ENCODE results near the gene PAX6. TPM values are rescaled to one million over a fixed set of nuclear protein-coding genes. Genes with fewer than 3 reads are reported as not detected.

The PAX6 gene
- polyA plus RNA-seq, 1 of the 3 experiments (the other 2 are of a cell fraction), result not detected

DNA sequence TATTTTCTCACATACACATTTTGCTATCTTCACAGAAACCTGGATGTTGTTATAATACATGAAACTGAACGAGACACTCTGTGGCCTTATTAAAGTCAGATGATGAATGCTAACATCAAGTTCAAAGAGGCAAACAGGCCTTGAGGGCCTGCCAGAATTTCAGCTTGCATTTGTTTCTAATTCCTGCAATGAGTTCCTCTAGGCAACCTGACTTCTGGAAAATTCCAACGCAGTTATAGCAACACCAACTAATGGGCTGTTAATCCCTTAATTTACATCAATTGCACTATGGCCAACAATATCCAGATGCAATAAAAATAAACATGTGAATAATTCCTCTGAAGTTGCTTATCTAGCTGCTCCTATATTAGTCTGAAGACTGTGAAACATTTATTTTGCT lies 19.1 kb downstream of the PAX6 start:
- ChIA-PET CTCF (no interaction called here), POLR2A (no interaction called here)
- Histone ChIP-seq H3K4me1 (ENCODE audit: control insufficient read depth in 1 of 2, insufficient read depth in 2 of 2, low read depth in 1 of 2, low read length in 1 of 2) (no peaks in the 10 kb centered on the region), H3K27me3 (ENCODE audit: insufficient read depth) (peaks cover 13% of the 10 kb centered on the region), H3K36me3 (replicated peaks in 1 of 2; ENCODE audit: control insufficient read depth in 1 of 2, insufficient read depth in 2 of 2, low read length in 1 of 2) (no peaks in the 10 kb centered on the region), H3K9ac (no peak overlapping the region), H2AFZ (ENCODE audit: low read depth) (no peak overlapping the region), H3K9me2 (no peaks in the 10 kb centered on the region), H3K4me2 (no peak overlapping the region), H3K4me3 (ENCODE audit: low read depth in 2 of 2, low read length in 1 of 2) (no peak overlapping the region), H3K9me3 (no peaks in the 10 kb centered on the region), H4K20me1 (ENCODE audit: insufficient read depth) (no peaks in the 10 kb centered on the region), H3K27ac (ENCODE audit: low read depth in 2 of 2, low read length in 1 of 2) (no peak overlapping the region), H3K79me2 (ENCODE audit: insufficient read depth) (no peaks in the 10 kb centered on the region), H3F3A (replicated peaks; ENCODE audit: insufficient read depth) (no peaks in the 10 kb centered on the region)
- DNase-seq, result no peak
- TF ChIP-seq NRF1 (IDR thresholded peaks at IDR 0.05; ENCODE audit: low read depth, low read length), result no peak
- no peak for TF ChIP-seq RXRA (IDR thresholded peaks at IDR 0.05; ENCODE audit: borderline replicate concordance, low read depth)
- TF ChIP-seq MEF2A (IDR thresholded peaks at IDR 0.05; ENCODE audit: borderline replicate concordance, low read depth), result no peak
- TF ChIP-seq, protein P1, sequence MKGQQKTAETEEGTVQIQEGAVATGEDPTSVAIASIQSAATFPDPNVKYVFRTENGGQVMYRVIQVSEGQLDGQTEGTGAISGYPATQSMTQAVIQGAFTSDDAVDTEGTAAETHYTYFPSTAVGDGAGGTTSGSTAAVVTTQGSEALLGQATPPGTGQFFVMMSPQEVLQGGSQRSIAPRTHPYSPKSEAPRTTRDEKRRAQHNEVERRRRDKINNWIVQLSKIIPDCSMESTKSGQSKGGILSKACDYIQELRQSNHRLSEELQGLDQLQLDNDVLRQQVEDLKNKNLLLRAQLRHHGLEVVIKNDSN (IDR thresholded peaks at IDR 0.05; ENCODE audit: borderline replicate concordance, low read depth), result no peak
- no peak for TF ChIP-seq YY1 (IDR thresholded peaks at IDR 0.05; ENCODE audit: low read depth)
- 18% methylated on average over 2 of the region's 2 CpGs for WGBS (ENCODE audit: low lambda C conversion rate)

DNA sequence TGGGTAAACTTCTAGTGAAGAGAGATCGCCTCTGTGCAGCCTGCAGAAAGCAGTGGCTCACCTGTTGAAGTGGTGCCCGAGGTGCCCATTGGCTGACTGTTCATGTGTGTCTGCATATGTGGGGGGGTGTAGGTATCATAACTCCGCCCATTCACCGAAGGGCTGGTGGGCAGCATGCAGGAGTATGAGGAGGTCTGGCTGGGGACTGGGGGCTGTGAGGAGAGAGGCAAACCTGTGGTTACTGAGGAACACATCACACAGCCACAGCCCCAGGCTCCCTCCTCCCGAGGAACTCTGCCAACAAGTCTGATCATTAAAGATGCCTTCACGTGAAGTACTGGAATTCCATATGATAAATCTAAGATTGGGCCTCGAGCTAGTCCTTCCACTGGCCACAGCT lies 20.5 kb downstream of the PAX6 start:
- ChIA-PET POLR2A (no interaction called here), CTCF (interaction anchor here (1.6 to 1.8 kb wide), 2 partner anchors 52 to 149 kb away, joined by 3 to 7 read pairs; no protein-coding TSS in a partner anchor)
- no peaks in the 10 kb centered on the region for H3K9me2 ChIP-seq
- H4K20me1 ChIP-seq (ENCODE audit: insufficient read depth), result no peaks in the 10 kb centered on the region
- H3K9me3 ChIP-seq, result no peaks in the 10 kb centered on the region
- WGBS (ENCODE audit: low lambda C conversion rate), result 38% methylated on average over 7 of the region's 7 CpGs
- DNase-seq, result no peak
- no peak overlapping the region for H3K27ac ChIP-seq (ENCODE audit: low read depth in 2 of 2, low read length in 1 of 2)
- no peak overlapping the region for H3K4me2 ChIP-seq
- H3K4me1 ChIP-seq (ENCODE audit: control insufficient read depth in 1 of 2, insufficient read depth in 2 of 2, low read depth in 1 of 2, low read length in 1 of 2), result no peaks in the 10 kb centered on the region
- no peak overlapping the region for H3K4me3 ChIP-seq (ENCODE audit: low read depth in 2 of 2, low read length in 1 of 2)
- TF ChIP-seq ELF1 (IDR thresholded peaks at IDR 0.05), result no peak
- peaks cover 2% of the 10 kb centered on the region; the same call in 1 of the 2 replicates for H3K27me3 ChIP-seq (ENCODE audit: insufficient read depth)
- no peak overlapping the region for H3K9ac ChIP-seq
- no peaks in the 10 kb centered on the region for H3K79me2 ChIP-seq (ENCODE audit: insufficient read depth)
- no peaks in the 10 kb centered on the region for H3F3A ChIP-seq (replicated peaks; ENCODE audit: insufficient read depth)
- no peak overlapping the region for H2AFZ ChIP-seq (ENCODE audit: low read depth)
- H3K36me3 ChIP-seq (replicated peaks in 1 of 2; ENCODE audit: control insufficient read depth in 1 of 2, insufficient read depth in 2 of 2, low read length in 1 of 2), result no peaks in the 10 kb centered on the region

DNA sequence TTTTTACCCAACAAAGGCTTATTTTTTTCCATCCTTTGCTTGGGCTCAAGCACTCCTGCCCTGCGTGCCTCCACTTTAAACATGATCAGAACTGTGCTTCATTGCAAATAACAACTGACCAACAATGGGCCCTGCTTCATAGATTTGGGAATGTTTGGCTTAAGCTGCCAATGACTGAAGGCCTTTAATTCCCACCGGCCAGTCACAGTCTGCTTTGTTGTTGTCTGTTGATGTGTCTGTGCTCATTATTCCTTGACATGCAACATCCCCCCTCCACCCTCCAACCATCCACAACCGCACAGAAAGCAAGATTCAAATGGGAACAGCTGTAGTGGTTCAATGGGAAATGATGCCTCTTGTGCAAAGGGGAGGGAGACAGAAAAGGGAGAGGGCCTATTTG lies 23.0 kb downstream of the PAX6 start:
- Histone ChIP-seq H3K4me1 (ENCODE audit: control insufficient read depth in 1 of 2, insufficient read depth in 2 of 2, low read depth in 1 of 2, low read length in 1 of 2) (no peaks in the 10 kb centered on the region), H3K27me3 (ENCODE audit: insufficient read depth) (no peaks in the 10 kb centered on the region), H3K27ac (ENCODE audit: low read depth in 2 of 2, low read length in 1 of 2) (no peak overlapping the region), H3K4me3 (ENCODE audit: low read depth in 2 of 2, low read length in 1 of 2) (no peak overlapping the region), H3K79me2 (ENCODE audit: insufficient read depth) (no peaks in the 10 kb centered on the region), H2AFZ (ENCODE audit: low read depth) (no peak overlapping the region), H3K9me2 (no peaks in the 10 kb centered on the region), H3F3A (replicated peaks; ENCODE audit: insufficient read depth) (no peaks in the 10 kb centered on the region), H3K36me3 (replicated peaks in 1 of 2; ENCODE audit: control insufficient read depth in 1 of 2, insufficient read depth in 2 of 2, low read length in 1 of 2) (no peaks in the 10 kb centered on the region), H3K4me2 (no peak overlapping the region), H3K9ac (no peak overlapping the region), H4K20me1 (ENCODE audit: insufficient read depth) (no peaks in the 10 kb centered on the region), H3K9me3 (no peaks in the 10 kb centered on the region)
- ChIA-PET CTCF (no interaction called here), POLR2A (no interaction called here)
- DNase-seq, result no peak
- 85% methylated on average over 3 of the region's 3 CpGs for WGBS (ENCODE audit: low lambda C conversion rate)
- TF ChIP-seq, protein P1 (IDR thresholded peaks at IDR 0.05; ENCODE audit: borderline replicate concordance, low read depth), result no peak
- TF ChIP-seq POLR2AphosphoS5 (IDR thresholded peaks at IDR 0.05; ENCODE audit: low read depth, low read length), result no peak
- no peak for TF ChIP-seq EP300 (IDR thresholded peaks at IDR 0.05; ENCODE audit: borderline replicate concordance in 1 of 2, low read depth in 1 of 2, low read length in 1 of 2)
- TF ChIP-seq, protein P2, sequence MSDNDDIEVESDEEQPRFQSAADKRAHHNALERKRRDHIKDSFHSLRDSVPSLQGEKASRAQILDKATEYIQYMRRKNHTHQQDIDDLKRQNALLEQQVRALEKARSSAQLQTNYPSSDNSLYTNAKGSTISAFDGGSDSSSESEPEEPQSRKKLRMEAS (IDR thresholded peaks at IDR 0.05; ENCODE audit: low read depth), result no peak
- no peak for TF ChIP-seq YY1 (IDR thresholded peaks at IDR 0.05; ENCODE audit: low read depth)
- TF ChIP-seq, protein P3, sequence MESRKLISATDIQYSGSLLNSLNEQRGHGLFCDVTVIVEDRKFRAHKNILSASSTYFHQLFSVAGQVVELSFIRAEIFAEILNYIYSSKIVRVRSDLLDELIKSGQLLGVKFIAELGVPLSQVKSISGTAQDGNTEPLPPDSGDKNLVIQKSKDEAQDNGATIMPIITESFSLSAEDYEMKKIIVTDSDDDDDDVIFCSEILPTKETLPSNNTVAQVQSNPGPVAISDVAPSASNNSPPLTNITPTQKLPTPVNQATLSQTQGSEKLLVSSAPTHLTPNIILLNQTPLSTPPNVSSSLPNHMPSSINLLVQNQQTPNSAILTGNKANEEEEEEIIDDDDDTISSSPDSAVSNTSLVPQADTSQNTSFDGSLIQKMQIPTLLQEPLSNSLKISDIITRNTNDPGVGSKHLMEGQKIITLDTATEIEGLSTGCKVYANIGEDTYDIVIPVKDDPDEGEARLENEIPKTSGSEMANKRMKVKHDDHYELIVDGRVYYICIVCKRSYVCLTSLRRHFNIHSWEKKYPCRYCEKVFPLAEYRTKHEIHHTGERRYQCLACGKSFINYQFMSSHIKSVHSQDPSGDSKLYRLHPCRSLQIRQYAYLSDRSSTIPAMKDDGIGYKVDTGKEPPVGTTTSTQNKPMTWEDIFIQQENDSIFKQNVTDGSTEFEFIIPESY (IDR thresholded peaks at IDR 0.05; ENCODE audit: borderline replicate concordance, low read depth), result no peak
- TF ChIP-seq MXI1 (IDR thresholded peaks at IDR 0.05; ENCODE audit: low read depth, low read length), result no peak
- no peak for TF ChIP-seq RCOR1 (IDR thresholded peaks at IDR 0.05; ENCODE audit: low read length)
- no peak for TF ChIP-seq NFIC (IDR thresholded peaks at IDR 0.05; ENCODE audit: borderline replicate concordance)
- no peak for TF ChIP-seq GATA2 (CRISPR knock-in tag; IDR thresholded peaks at IDR 0.05)
- TF ChIP-seq FOXM1 (IDR thresholded peaks at IDR 0.05; ENCODE audit: low read depth), result no peak
- TF ChIP-seq ELF1 (IDR thresholded peaks at IDR 0.05), result no peak
- no peak for TF ChIP-seq GABPA (IDR thresholded peaks at IDR 0.05; ENCODE audit: low read depth)
- no peak for TF ChIP-seq NRF1 (IDR thresholded peaks at IDR 0.05; ENCODE audit: low read depth, low read length)
- TF ChIP-seq, protein P4, sequence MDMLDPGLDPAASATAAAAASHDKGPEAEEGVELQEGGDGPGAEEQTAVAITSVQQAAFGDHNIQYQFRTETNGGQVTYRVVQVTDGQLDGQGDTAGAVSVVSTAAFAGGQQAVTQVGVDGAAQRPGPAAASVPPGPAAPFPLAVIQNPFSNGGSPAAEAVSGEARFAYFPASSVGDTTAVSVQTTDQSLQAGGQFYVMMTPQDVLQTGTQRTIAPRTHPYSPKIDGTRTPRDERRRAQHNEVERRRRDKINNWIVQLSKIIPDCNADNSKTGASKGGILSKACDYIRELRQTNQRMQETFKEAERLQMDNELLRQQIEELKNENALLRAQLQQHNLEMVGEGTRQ (IDR thresholded peaks at IDR 0.05; ENCODE audit: borderline replicate concordance, low read depth, low read length), result no peak
- TF ChIP-seq EZH2phosphoT487 (IDR thresholded peaks at IDR 0.05; ENCODE audit: borderline replicate concordance, low read depth), result no peak
- no peak for TF ChIP-seq RFX5 (IDR thresholded peaks at IDR 0.05; ENCODE audit: low read length)
